ENCODE measurements around the gene HRH4.

HRH4 gene

GRCh38 chr18:24515721-24516120 lies 55.3 kb downstream of the HRH4 start:
- no peak for DNase-seq

GRCh38 chr18:24516261-24516660 lies 55.8 kb downstream of the HRH4 start:
- DNase-seq: no peak

GRCh38 chr18:24517554-24517953 lies 57.1 kb downstream of the HRH4 start:
- no peak for DNase-seq

- DNase-seq: no peak
Measured at GRCh38 chr18:24518596-24518995, 58.2 kb downstream of the HRH4 start.
